ENCODE results near the gene VNN1. TPM values are rescaled to one million over a fixed set of nuclear protein-coding genes. Genes with fewer than 3 reads are reported as not detected.

The VNN1 gene
- total RNA-seq, 1 donor from 2014 or later = 0.07 TPM

DNA sequence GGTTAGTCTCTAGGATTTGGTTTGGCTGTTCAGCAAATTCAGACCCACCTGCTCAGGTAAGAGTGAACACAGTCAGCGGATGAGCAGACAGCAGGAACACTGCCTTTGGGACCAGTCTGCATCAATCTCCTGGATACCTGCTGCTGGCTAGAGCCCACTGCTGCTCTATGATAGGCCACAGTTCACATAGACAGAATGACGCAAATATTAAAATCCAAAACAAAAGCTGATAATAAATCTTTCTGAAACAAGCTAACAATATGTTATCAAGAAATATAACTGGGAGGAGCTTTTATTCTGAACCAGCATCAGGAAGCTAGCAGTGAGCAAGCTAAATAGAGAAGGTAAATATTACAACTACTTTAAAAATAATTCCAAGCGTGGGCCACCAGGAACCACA, 54.8 kb downstream of the VNN1 start, which contains the start of gene TAAR1:
Gene TAAR1, minus strand, starts transcription at position 101 of the 400 bp plus-strand sequence. CDS start 13,179 bp downstream, outside the sequence.
- H3K27me3 Mint-ChIP-seq (ENCODE audit: low read depth, unreplicated experiment) = no peaks in the 10 kb centered on the region
- H3K4me3 ChIP-seq (ENCODE audit: insufficient read depth, low read depth, low read length) = no peak within 1 kb of the TSS
- H3K4me2 ChIP-seq (ENCODE audit: low read length) = no peak within 1 kb of the TSS
- no peak within 1 kb of the TSS for H3K27ac Mint-ChIP-seq (ENCODE audit: unreplicated experiment)
- FAIRE-seq (no peak), DNase-seq (ENCODE audit: low read depth) (no peak)
- no peaks in the 10 kb centered on the region for H3K36me3 ChIP-seq (ENCODE audit: insufficient read depth, low read length)
- peak within 1 kb of the TSS; percentile 29 for H3K4me3 Mint-ChIP-seq (ENCODE audit: unreplicated experiment)
- no peak for TF ChIP-seq CTCF (IDR thresholded peaks at IDR 0.05; ENCODE audit: insufficient read depth, low read depth, low read length)
- no peak for TF ChIP-seq EZH2 (IDR thresholded peaks at IDR 0.05; ENCODE audit: insufficient read depth, low read length)
- H3K36me3 Mint-ChIP-seq (ENCODE audit: low read depth, unreplicated experiment) = no peaks in the 10 kb centered on the region
- no peaks in the 10 kb centered on the region for H3K9me3 ChIP-seq (ENCODE audit: insufficient read depth, low read depth, low read length)
- peaks cover 7% of the 10 kb centered on the region for H3K27me3 ChIP-seq (ENCODE audit: insufficient read depth, low read length)
- no peaks in the 10 kb centered on the region for H3K79me2 ChIP-seq (ENCODE audit: insufficient read depth, low read length)
- H3K9ac ChIP-seq (ENCODE audit: low read length) = no peak within 1 kb of the TSS
- H3K9me3 Mint-ChIP-seq (ENCODE audit: unreplicated experiment) = no peaks in the 10 kb centered on the region
- H3K4me1 Mint-ChIP-seq (ENCODE audit: low read depth, unreplicated experiment) = no peaks in the 10 kb centered on the region
- no peaks in the 10 kb centered on the region for H4K20me1 ChIP-seq (ENCODE audit: insufficient read depth, low read length)
- no peak within 1 kb of the TSS for H2AFZ ChIP-seq (ENCODE audit: low read depth, low read length)
- H3K27ac ChIP-seq (ENCODE audit: low read depth, low read length) = no peak within 1 kb of the TSS
- H3K4me1 ChIP-seq (ENCODE audit: insufficient read depth, low read length) = no peaks in the 10 kb centered on the region

DNA sequence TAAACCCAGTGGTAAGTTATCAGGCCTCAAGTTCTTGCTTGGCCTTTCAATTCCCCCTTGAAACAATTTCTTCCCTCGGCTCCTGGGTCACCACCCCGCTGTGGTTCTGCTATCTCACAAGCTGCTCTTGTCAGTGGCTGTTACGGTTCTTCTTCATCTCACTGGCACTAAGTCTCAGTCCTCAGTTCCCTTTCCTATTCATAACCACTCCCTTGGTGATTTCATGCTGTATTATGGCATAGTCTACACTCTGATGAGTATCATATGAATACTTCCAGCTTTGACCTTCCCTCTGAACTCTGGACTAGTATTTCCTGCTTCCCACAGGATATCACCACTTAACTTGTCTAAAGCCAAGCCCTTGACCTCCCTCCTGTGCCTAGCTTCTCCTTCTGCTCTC, 62.8 kb downstream of the VNN1 start:
- H3K4me3 Mint-ChIP-seq (ENCODE audit: unreplicated experiment) = no peak overlapping the region
- no peak overlapping the region for H3K9ac ChIP-seq (ENCODE audit: low read length)
- no peaks in the 10 kb centered on the region for H3K36me3 Mint-ChIP-seq (ENCODE audit: low read depth, unreplicated experiment)
- DNase-seq (ENCODE audit: low read depth) (no peak), FAIRE-seq (no peak)
- H3K27ac ChIP-seq (ENCODE audit: low read depth, low read length) = no peak overlapping the region
- no peaks in the 10 kb centered on the region for H3K79me2 ChIP-seq (ENCODE audit: insufficient read depth, low read length)
- peaks cover 2% of the 10 kb centered on the region for H3K4me1 Mint-ChIP-seq (ENCODE audit: low read depth, unreplicated experiment)
- H3K27me3 Mint-ChIP-seq (ENCODE audit: low read depth, unreplicated experiment) = no peaks in the 10 kb centered on the region
- peaks cover 3% of the 10 kb centered on the region for H3K27me3 ChIP-seq (ENCODE audit: insufficient read depth, low read length)
- H2AFZ ChIP-seq (ENCODE audit: low read depth, low read length) = no peak overlapping the region
- no peak overlapping the region for H3K4me3 ChIP-seq (ENCODE audit: insufficient read depth, low read depth, low read length)
- no peak overlapping the region for H3K4me2 ChIP-seq (ENCODE audit: low read length)
- H3K27ac Mint-ChIP-seq (ENCODE audit: unreplicated experiment) = no peak overlapping the region
- H4K20me1 ChIP-seq (ENCODE audit: insufficient read depth, low read length) = no peaks in the 10 kb centered on the region
- TF ChIP-seq EZH2 (IDR thresholded peaks at IDR 0.05; ENCODE audit: insufficient read depth, low read length) = no peak
- no peak for TF ChIP-seq CTCF (IDR thresholded peaks at IDR 0.05; ENCODE audit: insufficient read depth, low read depth, low read length)
- H3K9me3 ChIP-seq (ENCODE audit: insufficient read depth, low read depth, low read length) = no peaks in the 10 kb centered on the region
- no peaks in the 10 kb centered on the region for H3K36me3 ChIP-seq (ENCODE audit: insufficient read depth, low read length)
- no peaks in the 10 kb centered on the region for H3K9me3 Mint-ChIP-seq (ENCODE audit: unreplicated experiment)
- no peaks in the 10 kb centered on the region for H3K4me1 ChIP-seq (ENCODE audit: insufficient read depth, low read length)

DNA sequence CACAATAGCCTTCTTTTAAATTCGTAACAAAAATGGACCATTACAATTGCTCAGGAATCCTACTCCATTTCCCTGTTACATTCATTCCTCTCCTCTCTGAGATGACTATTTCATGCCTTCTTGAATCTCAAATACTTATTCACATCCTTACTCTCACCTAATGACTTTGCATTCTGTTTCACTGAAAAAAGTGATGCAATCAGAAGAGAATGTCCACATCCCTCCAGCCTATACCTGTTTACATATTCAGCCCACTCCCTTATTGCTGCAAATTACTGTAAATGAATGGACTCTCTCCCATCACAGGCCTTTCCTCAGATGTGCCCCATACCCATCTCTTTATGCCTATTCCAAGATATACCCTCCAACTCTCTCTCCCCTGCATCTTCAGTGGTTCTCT, 63.4 kb downstream of the VNN1 start:
- TF ChIP-seq EZH2 (IDR thresholded peaks at IDR 0.05; ENCODE audit: insufficient read depth, low read length) (no peak), CTCF (IDR thresholded peaks at IDR 0.05; ENCODE audit: insufficient read depth, low read depth, low read length) (no peak)
- Histone ChIP-seq H3K27ac (ENCODE audit: low read depth, low read length) (no peak overlapping the region), H3K4me2 (ENCODE audit: low read length) (no peak overlapping the region), H3K36me3 (ENCODE audit: insufficient read depth, low read length) (no peaks in the 10 kb centered on the region), H3K27me3 (ENCODE audit: insufficient read depth, low read length) (peaks cover 1% of the 10 kb centered on the region), H3K79me2 (ENCODE audit: insufficient read depth, low read length) (no peaks in the 10 kb centered on the region), H3K4me3 (ENCODE audit: insufficient read depth, low read depth, low read length) (no peak overlapping the region), H4K20me1 (ENCODE audit: insufficient read depth, low read length) (no peaks in the 10 kb centered on the region), H3K9ac (ENCODE audit: low read length) (no peak overlapping the region), H3K9me3 (ENCODE audit: insufficient read depth, low read depth, low read length) (no peaks in the 10 kb centered on the region), H3K4me1 (ENCODE audit: insufficient read depth, low read length) (no peaks in the 10 kb centered on the region), H2AFZ (ENCODE audit: low read depth, low read length) (no peak overlapping the region)
- no peaks in the 10 kb centered on the region for H3K9me3 Mint-ChIP-seq (ENCODE audit: unreplicated experiment)
- H3K4me3 Mint-ChIP-seq (ENCODE audit: unreplicated experiment) = no peak overlapping the region
- no peaks in the 10 kb centered on the region for H3K36me3 Mint-ChIP-seq (ENCODE audit: low read depth, unreplicated experiment)
- H3K27ac Mint-ChIP-seq (ENCODE audit: unreplicated experiment) = no peak overlapping the region
- FAIRE-seq (no peak), DNase-seq (ENCODE audit: low read depth) (no peak)
- H3K27me3 Mint-ChIP-seq (ENCODE audit: low read depth, unreplicated experiment) = no peaks in the 10 kb centered on the region
- H3K4me1 Mint-ChIP-seq (ENCODE audit: low read depth, unreplicated experiment) = peaks cover 2% of the 10 kb centered on the region
